A549 (cell line): ENCODE data around the gene RBM6. TPM values are rescaled to one million over a fixed set of nuclear protein-coding genes. Genes with fewer than 3 reads are reported as not detected.

ENCODE experiments used
- ATAC-seq, 2 experiments: fragments of 200-7000 bp in 1 of 2; fragments of >200 bp in 1 of 2; cut with Nextera tagmentation in 1 of 2; cut with Tn5 transposase in 1 of 2; 3 replicates each; pipeline versions ENCODE4 v1.8.0 to v1.9.1; 2018 to 2020; ENCODE audit warnings: mild to moderate bottlenecking in 1 of 2, moderate library complexity in 1 of 2
- CTCF ChIA-PET: fragments of 300-600 bp; sonication (Branson Sonifier 250); formaldehyde crosslinking; extraction: SDS; loops from one replicate; lab custom pipeline; 2021; ENCODE audit warnings: antibody characterized with exemption, inconsistent platforms; lab: Yijun Ruan, JAX
- POLR2A ChIA-PET: fragments of 350-600 bp; formaldehyde crosslinking; extraction: SDS; loops from one replicate; lab custom pipeline; 2021; ENCODE audit warnings: antibody characterized with exemption, inconsistent platforms; lab: Yijun Ruan, JAX
- DNase-seq, 2 experiments: peaks; one replicate each; pipeline versions ENCODE4 v3.0.0 to v3.0.0-alpha.2; 2011 to 2016; ENCODE audit warnings: low read depth in 1 of 2, low spot score in 1 of 2
- FAIRE-seq: peaks from 2 replicates; lab custom pipeline; 2011; peaks lifted over from hg19 to GRCh38; lab: Jason Lieb, UNC
- H3K27ac ChIP-seq, 2 experiments: fragments of >200 bp; sonication (Bioruptor Twin); formaldehyde crosslinking; 3 replicates each; pipeline ENCODE4 v1.5.1; 2016 to 2017
- H3K4me1 ChIP-seq: fragments of >200 bp; sonication (Bioruptor Twin); formaldehyde crosslinking; 3 replicates; pipeline ENCODE4 v1.6.1; 2016
- H3K4me2 ChIP-seq: fragments of >200 bp; sonication (Bioruptor Twin); formaldehyde crosslinking; 3 replicates; pipeline ENCODE4 v1.6.1; 2016
- H3K4me3 ChIP-seq: fragments of >200 bp; sonication (Bioruptor Twin); formaldehyde crosslinking; 3 replicates; pipeline ENCODE4 v1.5.1; 2016
- H3K9me3 ChIP-seq: fragments of >200 bp; sonication (Bioruptor Twin); formaldehyde crosslinking; 3 replicates; pipeline ENCODE4 v1.6.1; 2016
- ATOH8 ChIP-seq: fragments of 250-450 bp; sonication (Bioruptor Pico); IDR thresholded peaks from 2 replicates; pipeline ENCODE4 v1.5.0; 2020; ENCODE audit warnings: low read depth, mild to moderate bottlenecking, moderate library complexity
- CHD2 ChIP-seq: fragments of 150-350 bp; IDR thresholded peaks from 2 replicates; pipeline ENCODE4 v1.6.1; 2014; ENCODE audit warnings: low read length; ENCODE audit not compliant: partially characterized antibody
- CHD4 ChIP-seq: fragments of 200-600 bp; sonication (generic); IDR thresholded peaks from 2 replicates; pipeline ENCODE4 v1.6.1; 2016; ENCODE audit warnings: antibody characterized with exemption, mild to moderate bottlenecking, borderline replicate concordance
- FOSB ChIP-seq: fragments of 250-450 bp; sonication (Bioruptor Pico); IDR thresholded peaks from 2 replicates; pipeline ENCODE4 v1.5.0; 2020; ENCODE audit warnings: mild to moderate bottlenecking, moderate library complexity
- HDAC2 ChIP-seq: fragments of 200-600 bp; sonication (generic); IDR thresholded peaks from 2 replicates; pipeline ENCODE4 v1.6.1; 2016
- HEYL ChIP-seq: fragments of 250-450 bp; sonication (Bioruptor Pico); IDR thresholded peaks from 2 replicates; pipeline ENCODE4 v1.8.0; 2021; ENCODE audit warnings: mild to moderate bottlenecking, moderate library complexity
- KDM1A ChIP-seq: fragments of 200-600 bp; sonication (generic); IDR thresholded peaks from 2 replicates; pipeline ENCODE4 v1.6.1; 2016; ENCODE audit warnings: low read depth, mild to moderate bottlenecking
- MAFK ChIP-seq: fragments of 450-650 bp; IDR thresholded peaks from 2 replicates; pipeline ENCODE4 v1.6.1; 2014; ENCODE audit not compliant: partially characterized antibody
- MAZ ChIP-seq: fragments of 150-350 bp; IDR thresholded peaks from 2 replicates; pipeline ENCODE4 v1.6.1; 2014; ENCODE audit warnings: antibody characterized with exemption, low read depth, low read length, borderline replicate concordance
- MYC ChIP-seq: IDR thresholded peaks from 2 replicates; pipeline ENCODE4 v1.6.1; 2012; ENCODE audit warnings: mild to moderate bottlenecking, inconsistent platforms, low read length, improper control_type of control experiment, borderline replicate concordance
- PHF8 ChIP-seq: fragments of 200-600 bp; sonication (generic); IDR thresholded peaks from 2 replicates; pipeline ENCODE4 v1.6.1; 2016; ENCODE audit warnings: low read depth, mild to moderate bottlenecking, antibody characterized with exemption, moderate library complexity, borderline replicate concordance
- POLR2AphosphoS2 ChIP-seq: conservative IDR thresholded peaks from 2 replicates; pipeline ENCODE4 v1.6.1; 2012; ENCODE audit warnings: low read length, improper control_type of control experiment, inconsistent platforms
- RAD21 ChIP-seq, 2 experiments: fragments of >200 bp in 1 of 2; sonication (Bioruptor Twin) in 1 of 2; formaldehyde crosslinking in 1 of 2; IDR thresholded peaks in 1 of 2; conservative IDR thresholded peaks in 1 of 2; 2 replicates in 1 of 2; 3 replicates in 1 of 2; pipeline ENCODE4 v1.6.1; 2012 to 2018; ENCODE audit warnings: inconsistent platforms in 1 of 2
- RFX5 ChIP-seq: fragments of 450-650 bp; IDR thresholded peaks from 2 replicates; pipeline ENCODE4 v1.7.1; 2014; ENCODE audit warnings: antibody characterized with exemption, mild to moderate bottlenecking, moderate library complexity
- RNF2 ChIP-seq: fragments of 200-600 bp; sonication (generic); IDR thresholded peaks from 2 replicates; pipeline ENCODE4 v1.6.1; 2016; ENCODE audit warnings: low read depth, mild to moderate bottlenecking, antibody characterized with exemption, moderate library complexity, borderline replicate concordance
- ZC3H11A ChIP-seq: fragments of 450-650 bp; IDR thresholded peaks from 2 replicates; pipeline ENCODE4 v1.6.1; 2014; ENCODE audit warnings: antibody characterized with exemption, mild to moderate bottlenecking
- WGBS: methylation state at CpG from one replicate; pipeline ENCODE4 v1.1.6; 2017; ENCODE audit errors: missing lambda C conversion rate; 5-methylcytosine and 5-hydroxymethylcytosine counted together
- polyA plus RNA-seq, 4 experiments: library from polyadenylated mRNA; depleted of rRNA in 3 of 4; stranded (reverse); fragments of >200 nt; fragmentation: RNase III in 1 of 4; extraction: RNeasy Plus Mini Kit Qiagen cat#74134 plus additional on column Dnase treatment in 1 of 4; gene quantifications; 2 replicates in 3 of 4; 3 replicates in 1 of 4; pipeline ENCODE4 v1.2.3, GENCODE V29; 2011 to 2017
- TF ChIP-seq, protein P1 (sequence below): fragments of >200 bp; sonication (Bioruptor Twin); formaldehyde crosslinking; IDR thresholded peaks from 3 replicates; pipeline ENCODE4 v1.6.1; 2016
- TF ChIP-seq, protein P2 (sequence below): IDR thresholded peaks from 2 replicates; pipeline ENCODE4 v1.6.1; 2012
- TF ChIP-seq, protein P3 (sequence below): fragments of 150-350 bp; IDR thresholded peaks from 2 replicates; pipeline ENCODE4 v1.6.1; 2014; ENCODE audit warnings: low read depth, mild to moderate bottlenecking, low read length
- TF ChIP-seq, protein P4 (sequence below): fragments of 200-600 bp; sonication (generic); IDR thresholded peaks from 2 replicates; pipeline ENCODE4 v1.6.1; 2016; ENCODE audit warnings: antibody characterized with exemption, mild to moderate bottlenecking, moderate library complexity

Gene RBM6
- polyA plus RNA-seq, 2 of the 4 experiments (the other 2 are of a cell fraction): 40.4 to 44.2 TPM

GRCh38 chr3:49996016-49996415, 56.1 kb downstream of the RBM6 start:
- Histone ChIP-seq H3K4me2 (no peak overlapping the region), H3K4me3 (no peak overlapping the region), H3K9me3 (no peaks in the 10 kb centered on the region), H3K4me1 (no peaks in the 10 kb centered on the region), H3K27ac (no peak overlapping the region)
- DNase-seq: no peak
- POLR2A ChIA-PET: no interaction called here
- 98% methylated on average over 2 of the region's 2 CpGs for WGBS
- FAIRE-seq: no peak
- TF ChIP-seq MAFK (no peak), RFX5 (no peak), HEYL (CRISPR knock-in tag) (no peak), ZC3H11A (no peak), RAD21 (conservative IDR thresholded peaks at IDR 0.05 in 1 of 2, IDR thresholded peaks at IDR 0.05 in 1 of 2) (no peak), MAZ (no peak), KDM1A (no peak), POLR2AphosphoS2 (no peak), FOSB (CRISPR knock-in tag) (no peak), ATOH8 (CRISPR knock-in tag) (no peak), CHD4 (no peak), MYC (no peak), RNF2 (no peak), CHD2 (no peak), PHF8 (no peak)
- TF ChIP-seq, protein P1, sequence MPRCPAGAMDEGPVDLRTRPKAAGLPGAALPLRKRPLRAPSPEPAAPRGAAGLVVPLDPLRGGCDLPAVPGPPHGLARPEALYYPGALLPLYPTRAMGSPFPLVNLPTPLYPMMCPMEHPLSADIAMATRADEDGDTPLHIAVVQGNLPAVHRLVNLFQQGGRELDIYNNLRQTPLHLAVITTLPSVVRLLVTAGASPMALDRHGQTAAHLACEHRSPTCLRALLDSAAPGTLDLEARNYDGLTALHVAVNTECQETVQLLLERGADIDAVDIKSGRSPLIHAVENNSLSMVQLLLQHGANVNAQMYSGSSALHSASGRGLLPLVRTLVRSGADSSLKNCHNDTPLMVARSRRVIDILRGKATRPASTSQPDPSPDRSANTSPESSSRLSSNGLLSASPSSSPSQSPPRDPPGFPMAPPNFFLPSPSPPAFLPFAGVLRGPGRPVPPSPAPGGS: no peak
- TF ChIP-seq, protein P2, sequence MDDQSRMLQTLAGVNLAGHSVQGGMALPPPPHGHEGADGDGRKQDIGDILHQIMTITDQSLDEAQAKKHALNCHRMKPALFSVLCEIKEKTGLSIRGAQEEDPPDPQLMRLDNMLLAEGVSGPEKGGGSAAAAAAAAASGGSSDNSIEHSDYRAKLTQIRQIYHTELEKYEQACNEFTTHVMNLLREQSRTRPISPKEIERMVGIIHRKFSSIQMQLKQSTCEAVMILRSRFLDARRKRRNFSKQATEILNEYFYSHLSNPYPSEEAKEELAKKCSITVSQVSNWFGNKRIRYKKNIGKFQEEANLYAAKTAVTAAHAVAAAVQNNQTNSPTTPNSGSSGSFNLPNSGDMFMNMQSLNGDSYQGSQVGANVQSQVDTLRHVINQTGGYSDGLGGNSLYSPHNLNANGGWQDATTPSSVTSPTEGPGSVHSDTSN: no peak
- TF ChIP-seq, protein P3, sequence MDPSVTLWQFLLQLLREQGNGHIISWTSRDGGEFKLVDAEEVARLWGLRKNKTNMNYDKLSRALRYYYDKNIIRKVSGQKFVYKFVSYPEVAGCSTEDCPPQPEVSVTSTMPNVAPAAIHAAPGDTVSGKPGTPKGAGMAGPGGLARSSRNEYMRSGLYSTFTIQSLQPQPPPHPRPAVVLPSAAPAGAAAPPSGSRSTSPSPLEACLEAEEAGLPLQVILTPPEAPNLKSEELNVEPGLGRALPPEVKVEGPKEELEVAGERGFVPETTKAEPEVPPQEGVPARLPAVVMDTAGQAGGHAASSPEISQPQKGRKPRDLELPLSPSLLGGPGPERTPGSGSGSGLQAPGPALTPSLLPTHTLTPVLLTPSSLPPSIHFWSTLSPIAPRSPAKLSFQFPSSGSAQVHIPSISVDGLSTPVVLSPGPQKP: no peak
- CTCF ChIA-PET: interaction anchor here (0.6 kb wide), 1 partner anchor 12 kb away, joined by 5 read pairs; no protein-coding TSS in a partner anchor
- ATAC-seq: no peak

- H3K4me1 ChIP-seq: no peaks in the 10 kb centered on the region
- H3K9me3 ChIP-seq: no peaks in the 10 kb centered on the region
- DNase-seq (no peak), ATAC-seq (no peak), FAIRE-seq (no peak)
- POLR2A ChIA-PET: no interaction called here
- no peak for TF ChIP-seq HDAC2
- no peak for TF ChIP-seq RFX5
- TF ChIP-seq, protein P1: no peak
- TF ChIP-seq, protein P4, sequence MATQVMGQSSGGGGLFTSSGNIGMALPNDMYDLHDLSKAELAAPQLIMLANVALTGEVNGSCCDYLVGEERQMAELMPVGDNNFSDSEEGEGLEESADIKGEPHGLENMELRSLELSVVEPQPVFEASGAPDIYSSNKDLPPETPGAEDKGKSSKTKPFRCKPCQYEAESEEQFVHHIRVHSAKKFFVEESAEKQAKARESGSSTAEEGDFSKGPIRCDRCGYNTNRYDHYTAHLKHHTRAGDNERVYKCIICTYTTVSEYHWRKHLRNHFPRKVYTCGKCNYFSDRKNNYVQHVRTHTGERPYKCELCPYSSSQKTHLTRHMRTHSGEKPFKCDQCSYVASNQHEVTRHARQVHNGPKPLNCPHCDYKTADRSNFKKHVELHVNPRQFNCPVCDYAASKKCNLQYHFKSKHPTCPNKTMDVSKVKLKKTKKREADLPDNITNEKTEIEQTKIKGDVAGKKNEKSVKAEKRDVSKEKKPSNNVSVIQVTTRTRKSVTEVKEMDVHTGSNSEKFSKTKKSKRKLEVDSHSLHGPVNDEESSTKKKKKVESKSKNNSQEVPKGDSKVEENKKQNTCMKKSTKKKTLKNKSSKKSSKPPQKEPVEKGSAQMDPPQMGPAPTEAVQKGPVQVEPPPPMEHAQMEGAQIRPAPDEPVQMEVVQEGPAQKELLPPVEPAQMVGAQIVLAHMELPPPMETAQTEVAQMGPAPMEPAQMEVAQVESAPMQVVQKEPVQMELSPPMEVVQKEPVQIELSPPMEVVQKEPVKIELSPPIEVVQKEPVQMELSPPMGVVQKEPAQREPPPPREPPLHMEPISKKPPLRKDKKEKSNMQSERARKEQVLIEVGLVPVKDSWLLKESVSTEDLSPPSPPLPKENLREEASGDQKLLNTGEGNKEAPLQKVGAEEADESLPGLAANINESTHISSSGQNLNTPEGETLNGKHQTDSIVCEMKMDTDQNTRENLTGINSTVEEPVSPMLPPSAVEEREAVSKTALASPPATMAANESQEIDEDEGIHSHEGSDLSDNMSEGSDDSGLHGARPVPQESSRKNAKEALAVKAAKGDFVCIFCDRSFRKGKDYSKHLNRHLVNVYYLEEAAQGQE: no peak
- no peak for TF ChIP-seq FOSB (CRISPR knock-in tag)
- CTCF ChIA-PET: no interaction called here
- H3K4me2 ChIP-seq: no peak overlapping the region
- WGBS: 72% methylated on average over 1 of the region's 1 CpG
- H3K27ac ChIP-seq: no peak overlapping the region
- H3K4me3 ChIP-seq: no peak overlapping the region
Observed at GRCh38 chr3:49997862-49998261, 57.9 kb downstream of the RBM6 start.
